Stimulated activated CD8-positive, alpha-beta memory T cell treated with anti-CD3 and anti-CD28 coated beads, Interleukin-15, amount 100 ng/mL, for 48 hours (primary cell): ENCODE results near the gene ANKAR.
A peak's percentile ranks its signal among the peaks of the same experiment; 100 is the strongest.
"Not testable (repeated sequence)": the region's sequence is repeated elsewhere in the genome, so short reads cannot be mapped to it uniquely, and the experiment has no call there.

Source experiments
- DNase-seq, 2 donors: peaks; one replicate each; pipeline ENCODE4 v3.0.0-alpha.2; 2020; ENCODE audit warnings: low read depth in 2 of 2

ANKAR gene

DNA sequence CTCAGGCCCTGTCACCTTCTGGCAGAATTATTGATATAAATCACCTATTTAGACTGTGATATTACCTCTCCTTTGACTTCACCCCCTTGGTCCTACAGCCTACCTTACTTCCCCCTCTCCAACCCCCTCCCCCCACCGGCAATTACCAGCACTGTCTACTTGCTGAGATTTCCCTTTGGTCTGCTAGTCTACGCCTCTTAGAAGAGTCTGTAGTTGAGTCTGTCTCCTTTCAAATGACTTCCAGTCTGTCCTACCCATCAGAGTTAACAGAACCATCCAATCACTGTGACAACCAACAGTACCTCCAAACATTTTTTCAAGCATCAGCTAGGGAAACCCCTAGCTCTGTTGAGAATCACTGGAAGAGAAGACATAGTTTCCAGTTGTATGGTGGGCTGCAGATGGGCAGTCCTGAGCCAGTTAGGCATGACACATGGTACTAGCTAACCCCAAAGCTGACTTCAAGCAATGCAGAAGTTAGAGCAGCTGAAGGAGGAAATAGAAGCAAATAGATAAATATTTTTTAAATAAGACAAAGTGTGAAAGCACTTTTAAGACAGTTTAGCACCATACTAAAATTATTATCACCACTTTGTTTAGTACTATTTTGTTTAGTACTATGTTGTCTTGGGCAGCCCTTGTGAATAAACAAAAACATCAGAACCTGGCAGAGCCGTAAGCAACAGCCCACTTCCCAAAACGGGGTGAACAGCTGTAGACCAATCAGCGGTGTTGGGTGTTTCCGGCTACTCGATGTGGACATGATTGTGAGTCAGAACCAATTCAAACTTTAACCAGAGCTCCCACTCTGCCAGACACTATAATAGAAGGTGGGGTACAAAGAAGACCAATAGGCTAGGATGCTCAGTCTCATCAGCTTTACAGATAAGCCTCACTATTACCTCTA lies 15.9 kb upstream of the ANKAR start:
- no peak for DNase-seq

DNA sequence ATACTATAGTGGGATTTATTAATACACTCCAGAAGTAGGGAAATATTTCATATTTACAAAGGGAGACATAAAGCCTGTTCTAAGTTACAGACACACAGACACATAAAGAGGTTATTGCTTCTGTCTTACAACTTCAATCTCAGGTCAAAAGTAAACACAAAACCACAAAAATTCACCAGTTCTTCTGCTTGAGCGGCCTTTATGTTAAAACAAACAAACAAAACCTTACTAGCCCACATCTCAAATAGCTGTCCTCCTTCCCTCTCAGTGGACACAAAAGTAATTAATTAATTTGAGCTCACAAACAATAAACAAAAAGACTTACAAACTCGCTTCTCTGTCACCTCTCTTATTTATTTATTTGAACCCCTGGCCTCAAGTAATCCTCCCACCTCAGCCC lies 14.7 kb upstream of the ANKAR start:
- DNase-seq, result no peak

DNA sequence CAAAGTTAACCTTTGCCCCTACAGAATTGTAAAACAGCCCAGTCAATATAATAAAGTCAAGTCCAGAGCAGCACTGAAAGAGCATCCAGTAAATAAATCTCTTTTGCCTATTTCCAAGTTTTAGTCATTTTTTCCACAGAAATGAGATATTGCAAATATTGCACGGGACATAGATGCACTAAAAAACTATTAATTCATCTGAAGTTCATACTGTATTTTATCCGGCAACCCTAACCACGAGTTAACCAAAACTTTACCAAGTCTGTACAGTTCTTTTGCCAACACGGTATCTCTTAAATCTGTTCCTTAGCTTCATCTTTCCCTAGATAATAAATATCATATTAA lies 13.7 kb upstream of the ANKAR start:
- no peak for DNase-seq

DNA sequence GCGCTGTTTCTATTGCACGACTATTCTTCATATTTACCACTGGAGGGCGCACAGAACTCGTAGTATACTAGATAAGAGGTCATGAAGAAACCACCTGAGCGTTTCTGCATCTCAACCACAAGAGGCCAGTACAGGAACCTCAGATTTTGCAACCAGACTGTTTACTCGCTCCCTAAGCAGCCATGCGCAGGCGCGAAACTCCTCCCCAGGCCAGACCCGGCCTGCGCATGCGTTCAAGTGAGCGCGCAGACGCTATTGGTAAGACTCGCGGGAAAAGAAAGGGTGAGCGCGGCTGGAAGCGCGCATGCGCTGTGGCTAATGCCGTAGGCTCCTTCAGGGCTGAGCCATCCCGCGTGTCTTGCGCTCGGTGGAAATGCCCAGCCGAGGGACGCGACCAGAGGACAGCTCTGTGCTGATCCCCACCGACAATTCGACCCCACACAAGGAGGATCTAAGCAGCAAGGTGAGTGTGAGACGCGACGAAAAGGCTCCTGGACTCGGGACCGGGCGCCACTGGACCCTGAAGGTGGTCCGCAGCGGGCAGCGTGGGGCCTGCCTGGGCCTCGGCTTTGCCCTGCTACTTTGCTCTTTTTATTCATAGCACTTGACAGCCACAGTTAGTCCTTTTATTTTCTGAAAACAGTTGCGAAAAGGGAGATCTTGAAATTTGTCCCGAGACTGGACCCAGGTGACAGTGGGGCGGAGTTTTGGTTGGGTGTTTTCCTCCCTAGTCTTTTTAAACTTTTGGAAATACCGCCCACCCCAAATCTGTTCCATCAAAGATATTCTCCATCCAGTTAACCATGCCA lies 13.1 kb upstream of the ANKAR start, which contains the start of gene ASNSD1:
Gene ASNSD1, plus strand, starts transcription at position 312 of the 809 bp plus-strand sequence. CDS start 4,674 bp downstream, outside the sequence.
- DNase-seq, result peak; percentile 98 to 99

DNA sequence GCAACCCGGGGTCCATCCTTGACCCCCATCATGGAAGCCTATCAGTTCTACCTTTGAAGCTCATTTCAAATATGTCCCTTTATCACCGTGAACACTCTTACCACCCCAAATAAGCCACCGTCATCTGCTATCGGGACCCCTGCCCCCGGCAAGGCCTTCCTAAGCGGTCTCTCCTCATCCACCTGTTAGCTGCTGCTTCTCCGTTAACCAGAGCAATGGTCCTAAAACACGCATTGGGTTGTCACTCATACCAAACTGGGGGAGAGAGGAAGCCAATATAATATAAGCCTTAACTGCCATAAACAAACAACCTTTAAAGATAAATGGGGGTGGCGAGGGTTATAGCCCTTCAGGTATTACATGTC lies 12.5 kb upstream of the ANKAR start:
- DNase-seq, result no peak

DNA sequence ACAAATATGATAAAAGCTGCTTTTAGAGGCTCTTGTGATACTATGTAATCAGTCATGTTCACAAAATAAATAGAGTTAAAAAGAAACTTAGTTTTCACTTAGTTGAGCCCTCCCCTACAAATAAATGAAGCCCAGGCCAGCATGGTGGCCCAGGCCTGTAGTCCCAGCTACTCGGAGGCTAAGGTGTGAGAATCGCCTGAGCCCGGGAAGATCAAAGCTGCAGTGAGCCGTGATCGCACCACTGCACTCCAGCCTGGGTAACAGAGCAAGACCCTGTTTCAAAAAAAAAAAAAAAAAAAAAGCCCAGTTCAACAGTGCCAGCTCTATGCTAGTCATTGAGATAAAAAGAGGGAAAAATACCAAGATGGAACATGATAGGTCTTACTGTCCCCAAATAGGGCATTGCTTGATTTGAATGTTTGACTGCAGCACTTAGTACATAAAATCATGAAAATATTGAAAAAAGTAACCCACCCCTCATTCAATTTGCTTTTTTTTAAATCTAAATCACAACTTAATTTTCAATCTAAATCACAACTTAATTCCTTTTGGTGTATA lies 11.7 kb upstream of the ANKAR start:
- DNase-seq, result no peak

DNA sequence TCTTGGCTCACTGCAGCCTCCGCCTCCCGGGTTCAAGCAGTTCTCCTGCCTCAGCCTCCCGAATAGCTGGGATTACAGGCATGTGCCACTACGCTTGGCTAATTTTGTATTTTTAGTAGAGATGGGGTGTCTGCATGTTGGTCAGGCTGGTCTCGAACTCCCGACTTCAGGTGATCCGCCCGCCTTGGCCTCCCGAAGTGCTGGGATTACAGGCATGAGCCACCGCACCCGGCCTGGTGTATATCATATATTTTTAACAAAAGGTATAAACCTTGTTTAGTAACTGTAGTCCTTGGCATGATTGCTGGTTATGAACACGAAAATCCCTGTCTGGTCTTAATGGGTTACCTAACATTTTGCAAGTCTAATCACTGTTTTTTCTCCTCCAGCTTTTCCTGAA lies 11.2 kb upstream of the ANKAR start:
- DNase-seq, result not testable (repeated sequence)

DNA sequence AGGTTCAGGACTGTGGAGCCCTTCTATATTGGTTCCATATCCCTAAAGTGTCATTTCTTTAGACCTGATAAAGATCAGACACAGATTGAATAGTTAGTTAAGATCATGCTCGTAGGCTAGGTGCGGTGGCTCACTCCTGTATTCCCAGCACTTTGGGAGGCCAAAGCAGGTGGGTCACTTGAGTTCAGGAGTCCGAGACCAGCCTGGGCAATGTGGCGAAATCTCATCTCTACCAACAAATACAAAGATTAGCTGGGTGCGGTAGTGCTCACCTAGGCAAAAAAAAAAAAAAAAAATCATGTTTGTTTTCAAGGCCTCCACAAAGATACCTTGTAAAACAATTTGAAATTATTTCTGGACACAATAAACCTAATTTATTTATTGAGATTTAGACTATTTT lies 4.6 kb upstream of the ANKAR start:
- no peak for DNase-seq

DNA sequence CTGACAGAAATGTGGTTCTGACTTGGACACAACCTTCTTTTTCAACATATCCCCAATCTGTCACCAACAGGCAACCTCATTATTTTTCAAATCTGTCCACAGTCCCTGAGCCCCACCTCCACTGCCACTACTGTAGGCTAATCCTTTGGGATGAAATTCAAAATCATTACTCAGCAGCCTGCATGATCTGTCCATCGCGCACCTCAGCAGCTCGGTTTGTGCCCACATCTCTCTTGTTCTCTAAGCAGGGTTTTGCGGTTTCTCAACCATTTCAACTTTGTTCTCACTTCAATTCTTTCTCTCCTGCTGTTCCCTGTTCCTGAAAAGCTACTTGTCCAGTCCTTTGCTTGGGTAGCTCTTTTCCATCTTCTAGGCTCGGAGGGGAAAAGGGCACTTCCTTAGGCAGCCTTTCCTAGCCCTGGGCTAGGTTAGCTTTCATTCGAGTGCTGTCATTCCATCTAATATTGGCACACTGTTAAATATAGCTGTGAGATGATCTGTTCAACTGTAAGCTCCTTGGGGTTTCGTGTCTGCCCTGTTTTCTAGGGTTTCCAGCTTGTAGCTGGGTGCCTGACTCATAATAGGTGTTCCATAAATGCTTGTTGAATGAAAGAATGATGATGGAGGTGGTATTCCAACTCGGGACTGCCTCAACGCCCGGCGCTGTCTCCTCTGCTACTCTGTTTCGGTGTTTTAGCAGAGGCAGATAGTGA lies 653 bp upstream of the ANKAR start:
- DNase-seq, result no peak

DNA sequence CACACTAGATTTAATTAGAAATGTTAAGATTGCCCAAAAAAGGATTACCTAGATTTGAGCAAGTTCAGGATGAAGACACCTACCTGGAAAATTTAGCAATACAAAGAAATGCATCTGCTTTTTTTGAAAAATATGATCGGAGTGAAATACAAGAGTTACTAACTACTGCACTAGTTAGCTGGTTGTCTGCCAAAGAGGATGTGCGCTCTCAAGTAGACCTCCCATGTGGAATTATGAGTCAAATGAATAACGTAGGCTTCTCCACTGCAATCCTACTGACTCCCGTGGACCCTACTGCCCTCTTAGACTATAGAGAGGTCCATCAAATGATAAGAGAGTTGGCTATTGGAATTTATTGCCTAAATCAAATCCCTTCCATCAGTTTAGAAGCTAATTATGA lies 2.0 kb downstream of the ANKAR start:
- no peak for DNase-seq

DNA sequence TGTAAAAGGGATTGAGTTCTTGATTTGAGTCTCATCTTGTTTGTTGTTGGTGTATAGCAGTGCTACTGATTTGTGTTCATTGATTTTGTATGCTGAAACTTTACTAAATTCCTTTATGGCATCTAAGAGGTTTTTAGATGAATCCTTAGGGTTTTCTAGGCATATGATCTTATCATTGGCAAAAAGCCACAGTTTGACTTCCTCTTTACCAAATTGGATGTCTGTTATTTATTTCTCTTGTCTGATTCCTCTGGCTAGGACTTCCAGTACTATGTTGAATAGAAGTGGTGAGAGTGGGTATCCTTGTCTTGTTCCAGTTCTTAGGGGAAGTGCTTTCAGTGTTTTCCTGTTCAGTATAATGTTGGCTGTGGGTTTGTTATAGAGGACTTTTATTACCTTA lies 4.8 kb downstream of the ANKAR start:
- DNase-seq, result no peak

DNA sequence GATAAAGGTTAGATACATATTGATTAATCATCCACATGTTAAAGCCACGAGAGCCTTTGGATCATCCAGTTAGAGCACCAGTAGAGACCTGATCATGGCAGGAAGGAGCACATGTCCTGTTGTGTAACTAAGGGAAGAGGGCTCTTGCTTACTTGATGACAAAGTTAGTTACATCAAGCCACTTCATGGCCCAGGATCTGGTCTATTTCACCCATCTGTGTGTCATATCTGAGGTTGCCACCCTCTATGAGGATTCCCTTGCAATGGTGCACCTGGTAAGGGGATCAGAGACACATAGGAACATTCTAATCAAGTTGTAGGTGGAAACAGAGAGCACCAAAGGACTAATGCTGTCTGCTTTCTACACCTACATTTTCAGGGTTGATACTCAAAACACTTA lies 6.7 kb downstream of the ANKAR start:
- no peak for DNase-seq

DNA sequence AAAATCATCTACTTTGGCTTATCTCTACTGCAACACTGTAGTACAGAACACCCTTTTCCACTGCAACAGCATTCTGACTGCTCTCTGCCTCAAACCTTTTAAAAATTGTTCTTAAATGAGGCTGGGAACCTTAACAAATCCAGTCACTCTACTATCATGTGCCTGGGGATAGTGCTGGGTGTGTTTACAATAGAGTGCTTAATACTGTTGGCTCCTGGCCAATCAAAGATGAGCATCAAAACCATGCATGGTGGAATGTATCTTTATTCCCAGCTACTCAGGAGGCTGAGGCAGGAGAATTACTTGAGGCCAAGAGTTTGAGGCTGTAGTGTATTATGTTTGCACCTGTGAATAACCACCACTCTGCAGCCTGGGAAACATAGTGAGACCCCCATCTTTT lies 7.4 kb downstream of the ANKAR start:
- DNase-seq, result no peak

DNA sequence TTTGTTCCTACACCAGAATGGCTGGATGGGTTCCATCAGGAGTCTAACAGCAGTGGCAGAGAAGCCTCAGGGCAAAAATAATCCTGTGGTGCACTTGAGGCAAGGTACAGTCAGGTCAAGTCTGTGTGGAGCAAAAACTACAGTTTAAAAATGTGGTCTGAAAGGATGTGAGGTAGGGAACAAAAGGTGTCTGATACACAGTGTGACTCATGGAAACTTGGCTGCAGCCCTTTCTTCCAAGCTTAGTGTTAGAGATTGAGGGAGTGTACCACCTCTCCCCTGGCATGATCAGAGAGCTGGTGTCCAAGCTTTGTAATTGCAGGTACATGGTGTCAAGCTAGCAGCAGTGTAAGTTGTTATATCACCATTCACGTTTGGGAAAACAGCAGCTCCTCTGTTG lies 8.9 kb downstream of the ANKAR start:
- DNase-seq, result no peak

DNA sequence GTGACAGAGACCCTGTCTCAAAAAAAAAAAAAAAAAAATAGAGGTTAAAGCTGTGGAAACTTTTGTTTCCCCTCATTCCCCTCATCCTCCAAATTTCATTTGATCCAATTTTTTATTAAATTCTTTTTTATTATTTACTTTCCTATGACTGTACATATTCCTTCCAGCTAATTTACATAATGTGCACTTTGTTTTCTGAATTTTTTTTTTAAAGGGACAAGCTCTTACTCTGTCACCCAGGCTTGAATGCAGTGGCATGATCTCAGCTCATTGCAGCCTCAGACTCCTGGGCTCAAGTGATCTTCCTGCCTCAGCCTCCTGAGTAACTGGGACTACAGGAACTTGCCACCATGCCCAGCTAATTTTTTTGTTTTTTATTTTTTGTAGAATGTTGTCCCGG lies 10.3 kb downstream of the ANKAR start:
- DNase-seq, result no peak

DNA sequence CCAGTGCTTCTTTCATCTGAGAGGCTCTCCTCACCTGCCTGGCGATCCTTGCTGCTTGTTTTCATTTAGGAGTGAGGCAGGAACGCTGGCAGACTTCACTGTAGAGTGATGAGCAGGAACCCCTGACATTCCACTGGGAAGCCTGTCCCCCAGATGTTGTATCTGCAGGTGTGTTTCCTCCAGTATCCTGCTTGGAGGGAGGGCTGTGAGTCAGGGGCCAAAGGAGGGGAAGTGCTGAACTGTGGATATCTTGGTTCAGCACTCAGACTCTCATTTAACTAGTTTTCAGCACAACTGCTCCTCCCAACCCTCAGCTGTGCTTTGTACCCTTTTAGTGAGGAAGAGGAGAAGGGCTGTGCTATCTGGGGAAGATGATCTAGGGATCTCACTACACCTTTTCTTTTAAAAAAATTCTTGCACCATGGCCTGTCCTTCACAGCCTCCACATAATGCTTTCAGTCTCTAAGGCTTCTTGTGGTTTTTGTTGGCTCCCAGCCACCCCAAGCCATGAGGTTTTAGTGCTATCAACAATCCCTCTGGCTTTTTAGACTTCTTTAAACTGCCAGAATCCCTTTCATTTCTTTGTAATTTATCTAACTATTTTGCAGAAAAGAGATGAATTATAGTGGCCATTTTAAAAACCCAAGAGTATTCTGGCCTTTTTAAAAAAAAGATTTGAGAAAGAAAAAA lies 11.2 kb downstream of the ANKAR start:
- DNase-seq, result no peak

DNA sequence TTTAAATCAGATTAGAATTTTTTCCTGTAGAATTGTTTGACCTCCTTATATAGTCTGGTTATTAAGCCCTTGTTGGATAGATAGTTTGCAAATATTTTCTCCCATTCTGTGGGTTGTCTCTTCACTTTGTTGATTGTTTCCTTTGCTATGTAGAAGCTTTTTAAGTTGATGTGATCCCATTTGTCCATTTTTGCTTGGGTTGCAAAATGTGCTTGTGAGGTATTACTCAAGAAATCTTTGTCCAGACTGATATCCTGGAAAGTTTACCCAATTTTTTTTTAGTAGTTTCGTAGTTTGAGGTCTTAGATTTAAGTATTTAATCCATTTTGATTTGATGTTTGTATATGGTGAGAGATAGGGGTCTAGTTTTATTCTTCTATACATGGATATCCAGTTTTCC lies 13.3 kb downstream of the ANKAR start:
- DNase-seq, result not testable (repeated sequence)

DNA sequence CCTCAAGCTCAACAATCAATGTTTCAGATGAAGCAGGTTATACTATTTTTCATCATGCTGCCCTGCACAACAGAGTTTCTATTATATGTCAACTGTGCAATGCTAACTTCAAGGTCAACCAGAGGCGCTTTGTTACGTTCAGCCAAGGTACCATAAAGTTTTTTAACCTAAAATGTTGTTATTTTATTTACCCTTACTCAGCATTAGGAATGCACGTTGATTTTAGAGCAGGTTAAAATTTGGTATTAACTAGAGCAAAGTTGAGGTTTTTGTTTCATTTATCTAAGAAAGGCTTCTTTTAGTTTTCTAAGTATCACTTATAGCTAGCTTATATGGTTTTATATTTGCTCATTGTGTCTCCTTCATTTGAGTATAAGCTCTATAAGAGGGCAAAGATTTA lies 21.8 kb downstream of the ANKAR start:
- DNase-seq, result no peak

DNA sequence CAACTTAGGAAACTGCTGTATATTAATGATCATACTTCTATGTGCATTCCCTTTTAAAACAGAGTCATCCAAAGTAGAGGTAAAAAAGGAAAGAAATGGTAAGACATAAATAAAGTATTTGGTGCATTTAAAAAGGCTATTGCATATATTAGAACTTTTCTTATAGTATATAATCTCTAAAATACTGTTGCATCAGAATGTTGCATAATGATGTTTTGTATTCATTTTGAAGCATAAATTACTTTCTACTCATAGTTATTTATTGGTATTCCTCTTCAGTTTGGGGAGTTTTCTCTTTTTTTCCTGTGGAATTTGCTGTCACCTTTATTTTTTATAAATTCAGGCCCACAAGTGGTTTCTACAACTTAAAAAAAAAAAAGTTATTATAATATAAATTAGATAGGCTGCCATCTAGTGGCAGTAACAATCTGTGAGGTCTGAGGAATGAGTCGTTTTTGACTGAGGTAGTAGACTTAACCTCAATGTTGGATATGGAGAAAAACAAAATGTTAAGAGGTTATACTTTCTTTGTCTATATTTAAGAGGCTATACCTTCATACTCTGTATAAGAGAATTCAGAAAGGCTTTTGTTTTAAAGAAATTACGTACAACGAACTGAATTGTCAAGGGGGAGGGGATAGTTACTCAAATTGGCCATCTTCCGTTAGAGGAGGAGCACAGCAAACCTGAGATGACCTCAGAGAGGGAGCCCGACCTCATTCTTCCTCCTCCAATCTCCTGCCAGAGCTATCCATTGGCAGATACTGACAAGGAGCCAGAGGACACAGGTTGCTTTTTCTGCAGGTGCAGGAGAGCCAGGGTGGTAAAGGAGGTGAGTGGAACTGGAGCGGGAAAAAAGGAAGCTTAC lies 23.8 kb downstream of the ANKAR start:
- no peak for DNase-seq

DNA sequence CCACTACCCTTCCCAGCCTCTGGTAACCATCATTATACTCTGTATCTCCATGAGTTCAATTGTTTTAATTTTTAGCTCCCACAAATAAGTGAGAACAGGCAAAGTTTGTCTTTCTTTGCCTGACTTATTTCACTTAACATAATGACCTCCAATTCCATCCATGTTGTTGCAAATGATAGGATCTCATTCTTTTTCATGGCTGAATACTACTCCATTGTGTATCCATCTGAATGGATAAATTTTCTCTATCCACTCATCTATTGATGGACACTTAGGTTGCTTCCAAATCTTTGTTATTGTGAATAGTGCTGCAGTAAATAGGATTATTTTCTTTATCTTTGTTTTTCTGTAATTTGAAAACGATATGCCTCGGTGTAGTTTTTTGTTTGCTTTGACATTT lies 26.2 kb downstream of the ANKAR start:
- DNase-seq, result no peak

DNA sequence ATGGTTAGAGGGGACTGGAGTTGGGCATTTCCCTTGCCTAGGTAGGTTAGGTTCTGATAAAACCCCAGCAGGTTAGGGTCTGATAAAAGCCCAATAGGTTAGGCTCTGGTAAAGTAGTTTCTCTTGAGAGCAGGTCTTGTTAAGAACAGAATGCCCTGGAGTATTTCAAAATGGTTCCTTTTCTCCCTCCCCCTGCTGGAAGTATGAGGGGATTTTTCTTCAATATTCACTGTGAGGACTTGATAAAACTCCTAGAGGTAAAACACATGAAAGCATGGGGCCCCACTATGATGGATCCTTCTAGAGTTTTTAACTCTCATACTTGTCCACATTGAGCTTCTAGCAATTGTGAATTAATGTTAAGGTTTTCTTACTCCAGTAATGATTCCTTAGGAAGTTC lies 27.6 kb downstream of the ANKAR start:
- DNase-seq, result no peak
